PC-9 (cell line): Measurements from ENCODE around the gene TFAP2A.

Experiments used
- EZH2 ChIP-seq: fragments of 200-600 bp; sonication (generic); IDR thresholded peaks from 2 replicates; pipeline ENCODE4 v1.8.0; 2017; ENCODE audit warnings: antibody characterized with exemption, low read depth
- TF ChIP-seq, protein P1 (sequence below): fragments of 200-600 bp; sonication (generic); conservative IDR thresholded peaks from 2 replicates; pipeline ENCODE4 v1.6.1; 2017; ENCODE audit warnings: mixed run types, antibody characterized with exemption, mild to moderate bottlenecking, moderate library complexity

DNA sequence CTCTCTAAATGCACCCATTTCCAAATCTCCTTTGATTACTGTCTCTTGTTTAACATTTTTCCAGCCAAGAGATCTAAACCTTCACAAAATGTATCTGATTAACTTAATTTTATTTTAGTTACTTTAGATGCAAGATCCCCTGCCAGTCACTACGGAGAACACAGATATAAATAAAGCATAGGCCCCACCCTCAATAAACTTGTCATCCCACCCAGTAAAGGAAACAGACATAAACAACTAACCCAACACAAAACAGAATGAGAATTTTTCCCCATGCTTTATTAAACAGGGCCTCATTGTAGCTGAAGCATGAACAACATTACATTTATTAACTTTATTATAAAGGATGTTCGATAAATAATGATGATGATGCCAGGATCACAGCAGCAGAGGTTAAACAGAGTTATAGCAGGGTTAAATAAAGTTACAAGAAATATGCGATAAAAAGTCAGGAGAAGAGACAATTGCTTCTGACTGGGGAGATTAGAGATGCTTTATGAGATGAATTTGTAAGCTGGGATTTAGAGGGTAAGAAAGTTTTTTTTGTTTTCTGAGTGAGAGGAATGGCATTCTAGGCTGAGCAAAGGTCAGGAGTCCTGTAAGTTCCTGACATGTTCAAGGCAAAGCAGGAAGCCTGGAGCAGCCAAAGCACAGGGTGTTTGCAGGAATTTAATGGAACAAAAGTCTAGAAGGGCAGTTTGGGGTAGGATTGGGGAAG is 41.1 kb downstream of the TFAP2A start:
- TF ChIP-seq EZH2: no peak
- TF ChIP-seq, protein P1, sequence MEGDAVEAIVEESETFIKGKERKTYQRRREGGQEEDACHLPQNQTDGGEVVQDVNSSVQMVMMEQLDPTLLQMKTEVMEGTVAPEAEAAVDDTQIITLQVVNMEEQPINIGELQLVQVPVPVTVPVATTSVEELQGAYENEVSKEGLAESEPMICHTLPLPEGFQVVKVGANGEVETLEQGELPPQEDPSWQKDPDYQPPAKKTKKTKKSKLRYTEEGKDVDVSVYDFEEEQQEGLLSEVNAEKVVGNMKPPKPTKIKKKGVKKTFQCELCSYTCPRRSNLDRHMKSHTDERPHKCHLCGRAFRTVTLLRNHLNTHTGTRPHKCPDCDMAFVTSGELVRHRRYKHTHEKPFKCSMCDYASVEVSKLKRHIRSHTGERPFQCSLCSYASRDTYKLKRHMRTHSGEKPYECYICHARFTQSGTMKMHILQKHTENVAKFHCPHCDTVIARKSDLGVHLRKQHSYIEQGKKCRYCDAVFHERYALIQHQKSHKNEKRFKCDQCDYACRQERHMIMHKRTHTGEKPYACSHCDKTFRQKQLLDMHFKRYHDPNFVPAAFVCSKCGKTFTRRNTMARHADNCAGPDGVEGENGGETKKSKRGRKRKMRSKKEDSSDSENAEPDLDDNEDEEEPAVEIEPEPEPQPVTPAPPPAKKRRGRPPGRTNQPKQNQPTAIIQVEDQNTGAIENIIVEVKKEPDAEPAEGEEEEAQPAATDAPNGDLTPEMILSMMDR: no peak
